Caco-2 (cell line): Measurements from ENCODE around the gene NKAIN2. TPM values are rescaled to one million over a fixed set of nuclear protein-coding genes. Genes with fewer than 3 reads are reported as not detected.

ENCODE experiments used
- BruUV-seq: library from RNA; stranded (reverse); fragments of 400-500 nt; replicated peaks from 2 replicates; lab custom pipeline; 2021; lab: Mats Ljungman, UMichigan
- CTCF ChIA-PET: fragments of 300-600 bp; sonication (Branson Sonifier 250); formaldehyde crosslinking; loops from one replicate; lab custom pipeline; 2022; ENCODE audit warnings: antibody characterized with exemption; lab: Charles Lee
- POLR2A ChIA-PET: fragments of 300-600 bp; sonication (Branson Sonifier 250); formaldehyde crosslinking; loops from one replicate; lab custom pipeline; 2022; ENCODE audit warnings: antibody characterized with exemption; lab: Charles Lee
- DNase-seq, 2 experiments: peaks; one replicate each; pipeline versions ENCODE4 v3.0.0 to v3.0.0-alpha.2; 2020 to 2022
- H3K27me3 ChIP-seq: replicated peaks from 2 replicates; pipeline ENCODE4 v1.6.0; 2011; ENCODE audit warnings: low read length; ENCODE audit not compliant: control insufficient read depth, insufficient read depth
- H3K36me3 ChIP-seq: 2 replicates; pipeline ENCODE4 v1.5.1; 2011; ENCODE audit warnings: low read length; ENCODE audit not compliant: control insufficient read depth, insufficient read depth
- H3K4me1 ChIP-seq: fragments of 250-450 bp; sonication (Bioruptor Pico); 2 replicates; pipeline ENCODE4 v1.5.1; 2020; ENCODE audit warnings: mild to moderate bottlenecking
- H3K4me3 ChIP-seq: 2 replicates; pipeline ENCODE4 v1.5.1; 2011; ENCODE audit warnings: low read depth, mild to moderate bottlenecking, control low read depth, low read length
- H3K9me3 ChIP-seq: fragments of 250-450 bp; sonication (Bioruptor Pico); 2 replicates; pipeline ENCODE4 v1.5.1; 2020; ENCODE audit warnings: mild to moderate bottlenecking, moderate library complexity
- H3K27ac Mint-ChIP-seq: one replicate; pipeline ENCODE4 v1.8.0; 2022; ENCODE audit warnings: mixed read lengths; ENCODE audit not compliant: unreplicated experiment
- H3K27me3 Mint-ChIP-seq: one replicate; pipeline ENCODE4 v1.8.0; 2022; ENCODE audit warnings: mixed read lengths; ENCODE audit not compliant: insufficient read depth, unreplicated experiment
- H3K36me3 Mint-ChIP-seq: one replicate; pipeline ENCODE4 v1.8.0; 2022; ENCODE audit warnings: mild to moderate bottlenecking, mixed read lengths; ENCODE audit not compliant: insufficient read depth, unreplicated experiment
- H3K4me1 Mint-ChIP-seq: one replicate; pipeline ENCODE4 v1.8.0; 2022; ENCODE audit warnings: low read depth, mixed read lengths; ENCODE audit not compliant: unreplicated experiment
- H3K4me3 Mint-ChIP-seq: one replicate; pipeline ENCODE4 v1.8.0; 2022; ENCODE audit warnings: mild to moderate bottlenecking, moderate library complexity, mixed read lengths; ENCODE audit not compliant: unreplicated experiment
- H3K9me3 Mint-ChIP-seq: one replicate; pipeline ENCODE4 v1.8.0; 2022; ENCODE audit warnings: mixed read lengths; ENCODE audit not compliant: unreplicated experiment
- intact Hi-C: fragments of 100-400 bp; cut with micrococcal nuclease; formaldehyde crosslinking; loops from one replicate; pipeline ENCODE4 v1.10.0; 2022; ENCODE audit not compliant: unreplicated experiment
- total RNA-seq: library from RNA; stranded (reverse); gene quantifications from 2 replicates; pipeline ENCODE4 v1.2.3, GENCODE V29; 2022
- TF ChIP-seq, protein P1 (sequence below), 2 experiments: fragments of 200-600 bp in 1 of 2; IDR thresholded peaks; 1 replicate in 1 of 2; 2 replicates in 1 of 2; pipeline versions ENCODE4 v1.5.1 to v1.8.0; 2011 to 2022; ENCODE audit warnings: antibody characterized with exemption in 1 of 2, control low read depth in 1 of 2, inconsistent platforms in 1 of 2, low read depth in 1 of 2, low read length in 1 of 2, mild to moderate bottlenecking in 1 of 2, moderate library complexity in 1 of 2; ENCODE audit not compliant: insufficient read depth in 1 of 2, severe bottlenecking in 1 of 2, unreplicated experiment in 1 of 2

The NKAIN2 gene
- total RNA-seq, 1 experiment from 2014 or later, result not detected

DNA sequence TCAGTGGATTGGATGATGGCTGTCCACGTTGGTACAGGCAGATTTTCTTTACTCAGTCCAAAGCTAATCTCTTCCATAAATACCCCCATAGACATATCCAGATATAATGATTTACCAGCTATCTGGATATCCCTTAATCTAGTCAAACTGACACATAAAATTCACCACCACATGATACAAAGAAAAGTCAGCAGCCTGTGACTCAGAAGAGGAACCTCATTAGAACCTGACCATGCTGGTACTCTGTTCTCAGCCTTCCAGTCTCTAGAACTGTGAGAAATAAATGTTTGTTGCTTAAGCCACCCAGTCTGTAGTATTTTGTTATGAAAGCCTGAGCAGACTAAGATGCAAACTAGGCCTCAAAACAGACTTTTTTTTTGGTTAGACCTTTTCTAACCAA lies 727.3 kb downstream of the NKAIN2 start:
- no peaks in the 10 kb centered on the region for H3K9me3 Mint-ChIP-seq
- CTCF ChIA-PET, result no interaction called here
- H3K4me3 ChIP-seq, result no peak overlapping the region
- no peaks in the 10 kb centered on the region for H3K4me1 ChIP-seq
- TF ChIP-seq, protein P1, sequence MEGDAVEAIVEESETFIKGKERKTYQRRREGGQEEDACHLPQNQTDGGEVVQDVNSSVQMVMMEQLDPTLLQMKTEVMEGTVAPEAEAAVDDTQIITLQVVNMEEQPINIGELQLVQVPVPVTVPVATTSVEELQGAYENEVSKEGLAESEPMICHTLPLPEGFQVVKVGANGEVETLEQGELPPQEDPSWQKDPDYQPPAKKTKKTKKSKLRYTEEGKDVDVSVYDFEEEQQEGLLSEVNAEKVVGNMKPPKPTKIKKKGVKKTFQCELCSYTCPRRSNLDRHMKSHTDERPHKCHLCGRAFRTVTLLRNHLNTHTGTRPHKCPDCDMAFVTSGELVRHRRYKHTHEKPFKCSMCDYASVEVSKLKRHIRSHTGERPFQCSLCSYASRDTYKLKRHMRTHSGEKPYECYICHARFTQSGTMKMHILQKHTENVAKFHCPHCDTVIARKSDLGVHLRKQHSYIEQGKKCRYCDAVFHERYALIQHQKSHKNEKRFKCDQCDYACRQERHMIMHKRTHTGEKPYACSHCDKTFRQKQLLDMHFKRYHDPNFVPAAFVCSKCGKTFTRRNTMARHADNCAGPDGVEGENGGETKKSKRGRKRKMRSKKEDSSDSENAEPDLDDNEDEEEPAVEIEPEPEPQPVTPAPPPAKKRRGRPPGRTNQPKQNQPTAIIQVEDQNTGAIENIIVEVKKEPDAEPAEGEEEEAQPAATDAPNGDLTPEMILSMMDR (IDR thresholded peaks at IDR 0.05; ENCODE audit: insufficient read depth in 1 of 2, low read depth in 1 of 2, low read length in 1 of 2, severe bottlenecking in 1 of 2, unreplicated experiment in 1 of 2), result no peak
- POLR2A ChIA-PET, result no interaction called here
- intact Hi-C loops, result no loop called here
- no peak overlapping the region for H3K4me3 Mint-ChIP-seq
- H3K27ac Mint-ChIP-seq, result no peak overlapping the region
- no TSS peak for BruUV-seq
- no peaks in the 10 kb centered on the region for H3K27me3 ChIP-seq
- no peaks in the 10 kb centered on the region for H3K27me3 Mint-ChIP-seq
- no peaks in the 10 kb centered on the region for H3K36me3 Mint-ChIP-seq
- H3K36me3 ChIP-seq, result no peaks in the 10 kb centered on the region
- no peak for DNase-seq
- H3K4me1 Mint-ChIP-seq, result no peaks in the 10 kb centered on the region
- no peaks in the 10 kb centered on the region for H3K9me3 ChIP-seq

- H3K27me3 ChIP-seq, result no peaks in the 10 kb centered on the region
- POLR2A ChIA-PET, result no interaction called here
These were observed 731.6 kb downstream of the NKAIN2 start for GRCh38 chr6:124535299-124535698.

GRCh38 chr6:124535746-124536145 lies 732.1 kb downstream of the NKAIN2 start:
- intact Hi-C loops, result no loop called here
- BruUV-seq, result no TSS peak
- Histone ChIP-seq H3K36me3 (no peaks in the 10 kb centered on the region), H3K27me3 (no peaks in the 10 kb centered on the region), H3K4me3 (no peak overlapping the region), H3K4me1 (no peaks in the 10 kb centered on the region), H3K9me3 (no peaks in the 10 kb centered on the region)
- Mint-ChIP-seq H3K9me3 (no peaks in the 10 kb centered on the region), H3K27me3 (no peaks in the 10 kb centered on the region), H3K36me3 (no peaks in the 10 kb centered on the region), H3K4me3 (no peak overlapping the region), H3K4me1 (no peaks in the 10 kb centered on the region), H3K27ac (no peak overlapping the region)
- ChIA-PET POLR2A (no interaction called here), CTCF (no interaction called here)
- TF ChIP-seq, protein P1 (IDR thresholded peaks at IDR 0.05; ENCODE audit: insufficient read depth in 1 of 2, low read depth in 1 of 2, low read length in 1 of 2, severe bottlenecking in 1 of 2, unreplicated experiment in 1 of 2), result no peak
- DNase-seq, result no peak

More at GRCh38 chr6:124535299-124535698, 731.6 kb downstream of the NKAIN2 start:
- CTCF ChIA-PET, result no interaction called here
- DNase-seq, result no peak
- no peaks in the 10 kb centered on the region for H3K9me3 ChIP-seq
- H3K36me3 ChIP-seq, result no peaks in the 10 kb centered on the region
- H3K27ac Mint-ChIP-seq, result no peak overlapping the region
- intact Hi-C loops, result no loop called here
- no peaks in the 10 kb centered on the region for H3K9me3 Mint-ChIP-seq
- no peak overlapping the region for H3K4me3 ChIP-seq
- no peaks in the 10 kb centered on the region for H3K36me3 Mint-ChIP-seq
- no TSS peak for BruUV-seq
- no peaks in the 10 kb centered on the region for H3K4me1 Mint-ChIP-seq
- H3K4me1 ChIP-seq, result no peaks in the 10 kb centered on the region
- TF ChIP-seq, protein P1 (IDR thresholded peaks at IDR 0.05; ENCODE audit: insufficient read depth in 1 of 2, low read depth in 1 of 2, low read length in 1 of 2, severe bottlenecking in 1 of 2, unreplicated experiment in 1 of 2), result no peak
- H3K27me3 Mint-ChIP-seq, result no peaks in the 10 kb centered on the region
- no peak overlapping the region for H3K4me3 Mint-ChIP-seq
